ENCODE data around the gene PIGH.
A peak's percentile ranks its signal among the peaks of the same experiment; 100 is the strongest.

DNA sequence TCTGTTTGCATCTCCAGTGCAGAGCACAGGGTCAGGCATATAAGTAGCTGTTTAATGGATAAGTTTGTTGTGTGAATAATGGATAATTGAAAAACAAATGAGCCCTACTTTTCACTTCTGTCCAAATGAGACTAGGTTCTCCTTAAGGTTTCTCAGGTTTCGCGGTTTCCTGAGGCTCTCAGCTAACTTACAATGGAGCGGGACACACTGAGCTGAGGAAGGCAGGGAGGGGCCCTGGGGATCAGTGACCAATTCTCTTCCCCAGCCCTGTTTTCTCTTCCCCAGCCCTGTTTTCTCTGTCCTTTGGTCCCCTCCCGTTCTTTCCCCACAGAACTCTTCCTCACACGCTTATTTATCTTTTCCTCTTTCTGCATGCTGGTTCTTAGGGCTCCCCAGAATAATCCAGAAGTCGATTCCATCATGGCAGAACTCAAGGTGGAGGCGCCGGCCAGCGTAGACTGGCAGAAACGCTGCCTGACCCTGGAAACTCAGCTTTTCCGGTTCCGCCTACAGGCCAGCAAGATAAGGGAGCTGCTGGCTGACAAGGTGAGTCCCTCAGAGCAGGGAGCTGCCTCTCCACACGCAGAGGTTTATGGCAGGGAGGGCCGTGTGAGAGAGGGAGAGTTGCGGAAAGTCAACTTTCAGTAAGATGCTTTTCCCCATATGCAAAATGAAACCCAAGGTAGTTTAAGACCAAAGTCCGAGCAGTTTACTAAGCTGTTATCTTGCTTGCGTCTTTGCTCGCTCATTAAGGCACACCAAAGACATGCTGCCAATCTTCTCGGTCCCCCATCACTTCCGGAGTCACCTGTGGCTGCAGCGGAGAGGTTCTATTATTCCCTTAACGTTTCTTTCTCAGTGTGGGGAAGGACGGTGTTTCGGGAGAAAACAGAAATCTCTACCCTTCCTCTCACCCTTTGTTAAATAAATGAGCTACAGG is 58.4 kb downstream of the PIGH start:
- TF ChIP-seq CTCF (IDR thresholded peaks at IDR 0.05) = peak in 3 of 5 experiments; percentile 10 to 51 (median 36)
- peak; percentile 82 for TF ChIP-seq POLR2A (IDR thresholded peaks at IDR 0.05)

Measured in transverse colon (tissue), 3 donors.